Retinal pigment epithelial cell (primary cell): ENCODE measurements around the gene GALNT15.

ENCODE experiments used
- DNase-seq: peaks from one replicate; pipeline ENCODE4 v3.0.0-alpha.2; 2010; ENCODE audit warnings: low read depth
- H3K4me3 ChIP-seq: 2 replicates; pipeline ENCODE4 v1.5.1; 2011; ENCODE audit warnings: mild to moderate bottlenecking, low read length, control low read depth, moderate library complexity
- TF ChIP-seq, protein P1 (sequence below): conservative IDR thresholded peaks from 2 replicates; pipeline ENCODE4 v1.5.1; 2011; ENCODE audit warnings: low read depth, low read length, control low read depth, inconsistent platforms

Gene GALNT15

DNA sequence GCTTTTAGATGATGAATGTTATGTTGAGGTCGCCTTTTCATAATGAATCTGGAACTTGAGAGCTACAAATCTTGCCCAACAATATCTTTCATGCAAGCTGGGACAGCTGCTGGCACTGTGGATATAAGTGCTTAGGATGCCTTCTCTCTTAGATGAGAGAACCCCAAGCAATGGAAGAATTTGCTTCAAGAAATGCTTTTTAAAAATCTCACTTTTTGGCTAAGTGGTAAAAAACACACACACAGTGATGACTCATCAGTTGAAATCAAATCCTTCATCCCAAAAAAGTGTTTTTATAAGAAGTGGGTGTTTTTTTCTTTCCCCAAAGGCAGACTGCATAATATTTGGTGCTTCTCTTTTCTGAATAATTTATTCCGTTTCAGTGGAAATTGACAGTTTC lies 38.4 kb upstream of the GALNT15 start:
- TF ChIP-seq, protein P1, sequence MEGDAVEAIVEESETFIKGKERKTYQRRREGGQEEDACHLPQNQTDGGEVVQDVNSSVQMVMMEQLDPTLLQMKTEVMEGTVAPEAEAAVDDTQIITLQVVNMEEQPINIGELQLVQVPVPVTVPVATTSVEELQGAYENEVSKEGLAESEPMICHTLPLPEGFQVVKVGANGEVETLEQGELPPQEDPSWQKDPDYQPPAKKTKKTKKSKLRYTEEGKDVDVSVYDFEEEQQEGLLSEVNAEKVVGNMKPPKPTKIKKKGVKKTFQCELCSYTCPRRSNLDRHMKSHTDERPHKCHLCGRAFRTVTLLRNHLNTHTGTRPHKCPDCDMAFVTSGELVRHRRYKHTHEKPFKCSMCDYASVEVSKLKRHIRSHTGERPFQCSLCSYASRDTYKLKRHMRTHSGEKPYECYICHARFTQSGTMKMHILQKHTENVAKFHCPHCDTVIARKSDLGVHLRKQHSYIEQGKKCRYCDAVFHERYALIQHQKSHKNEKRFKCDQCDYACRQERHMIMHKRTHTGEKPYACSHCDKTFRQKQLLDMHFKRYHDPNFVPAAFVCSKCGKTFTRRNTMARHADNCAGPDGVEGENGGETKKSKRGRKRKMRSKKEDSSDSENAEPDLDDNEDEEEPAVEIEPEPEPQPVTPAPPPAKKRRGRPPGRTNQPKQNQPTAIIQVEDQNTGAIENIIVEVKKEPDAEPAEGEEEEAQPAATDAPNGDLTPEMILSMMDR, result no peak
- DNase-seq, result no peak
- no peak overlapping the region for H3K4me3 ChIP-seq

DNA sequence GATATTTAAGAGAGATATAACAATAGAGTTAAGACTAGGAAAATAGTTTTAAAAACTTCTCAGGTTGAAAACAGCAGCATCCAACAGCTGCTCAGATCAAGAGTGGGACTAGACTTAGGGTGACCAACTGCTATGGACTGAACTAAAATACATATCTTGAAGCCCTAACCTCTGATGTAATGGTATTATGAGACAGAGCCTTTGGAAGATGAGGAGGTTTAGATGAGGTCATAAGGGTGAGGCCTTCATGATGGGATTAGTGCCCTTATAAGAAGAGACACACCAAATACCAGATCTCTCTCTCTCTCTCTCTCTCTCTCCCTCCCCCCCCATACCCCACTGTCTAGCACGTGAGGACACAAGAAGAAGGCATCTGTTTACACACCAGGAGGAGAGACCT lies 37.4 kb upstream of the GALNT15 start:
- DNase-seq, result no peak
- TF ChIP-seq, protein P1, result no peak
- no peak overlapping the region for H3K4me3 ChIP-seq

DNA sequence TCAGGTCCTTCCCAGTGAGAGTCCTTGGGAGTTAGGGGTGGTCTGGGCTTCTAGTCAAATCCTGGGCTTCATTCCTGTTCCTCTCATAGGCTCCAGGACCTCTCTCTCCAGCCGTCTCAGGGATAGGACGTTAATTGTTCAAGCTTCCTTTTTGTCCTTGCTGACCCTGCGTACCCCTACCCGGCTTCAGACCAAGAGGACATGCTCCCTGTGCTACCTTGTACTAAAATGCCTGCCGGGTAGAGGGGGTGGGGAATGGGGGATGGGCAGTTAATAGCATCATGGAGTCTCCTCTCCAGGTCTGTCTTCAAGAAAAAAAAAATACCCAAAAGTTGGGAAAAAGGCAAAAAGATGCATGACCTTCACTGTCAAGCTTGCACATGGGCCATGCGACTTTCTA lies 36.5 kb upstream of the GALNT15 start:
- DNase-seq, result no peak
- TF ChIP-seq, protein P1, result no peak
- H3K4me3 ChIP-seq, result no peak overlapping the region

DNA sequence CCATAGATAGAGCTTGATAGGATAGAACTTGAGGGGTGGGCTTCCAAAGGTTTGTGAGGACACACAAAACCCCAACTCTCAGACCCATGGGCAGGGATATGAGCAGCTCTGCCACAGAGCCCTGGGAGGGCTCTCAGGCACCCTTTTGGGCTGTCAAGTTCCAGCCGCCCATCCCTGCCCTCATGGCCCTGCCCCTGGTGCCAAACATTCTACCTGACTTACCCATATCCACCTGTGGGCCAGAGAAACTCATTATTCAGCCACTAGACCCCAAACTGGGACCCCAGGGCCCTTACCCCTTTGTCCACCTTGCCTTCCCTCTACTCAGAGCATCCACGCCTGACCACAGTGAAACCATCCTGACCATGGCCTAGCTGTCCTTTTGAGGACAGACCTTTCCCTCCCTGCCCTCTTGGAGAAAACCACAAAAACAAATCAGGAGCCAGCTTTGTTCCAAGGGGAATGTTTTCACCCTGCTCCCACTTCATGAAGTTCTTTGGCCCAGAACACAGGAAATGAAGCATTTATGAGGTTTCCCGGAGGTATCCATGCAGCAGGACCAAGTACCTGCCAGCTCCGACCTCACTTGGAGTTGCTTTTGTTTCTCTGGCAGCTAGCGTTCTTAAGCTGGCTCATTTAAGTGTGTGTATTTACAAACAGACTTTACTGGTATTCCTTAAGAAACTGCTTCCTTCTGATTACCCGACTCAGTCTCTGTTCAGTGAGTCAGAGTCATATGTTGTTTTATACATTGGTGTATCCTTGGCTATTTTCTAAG lies 34.2 kb upstream of the GALNT15 start:
- DNase-seq, result peak; percentile 80
- no peak overlapping the region for H3K4me3 ChIP-seq
- TF ChIP-seq, protein P1, result no peak

DNA sequence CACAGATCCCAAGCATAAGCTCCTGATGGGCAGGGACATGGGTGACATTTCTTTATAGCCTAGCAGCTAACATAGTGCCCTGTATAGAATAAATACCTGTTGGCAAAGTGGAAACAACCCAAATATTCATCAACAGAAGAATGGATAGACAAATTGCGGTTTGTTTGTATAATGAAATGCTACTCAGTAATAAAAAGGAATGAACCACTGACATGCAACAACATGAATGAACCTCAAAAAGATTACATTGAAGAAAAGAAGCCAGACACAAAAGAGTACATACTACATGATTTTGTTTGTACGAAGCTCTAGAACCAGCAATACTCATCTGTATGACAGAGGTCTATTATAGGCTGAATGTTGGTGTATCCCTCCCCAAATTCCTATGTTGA lies 33.6 kb upstream of the GALNT15 start:
- TF ChIP-seq, protein P1, result no peak
- H3K4me3 ChIP-seq, result no peak overlapping the region
- DNase-seq, result no peak

DNA sequence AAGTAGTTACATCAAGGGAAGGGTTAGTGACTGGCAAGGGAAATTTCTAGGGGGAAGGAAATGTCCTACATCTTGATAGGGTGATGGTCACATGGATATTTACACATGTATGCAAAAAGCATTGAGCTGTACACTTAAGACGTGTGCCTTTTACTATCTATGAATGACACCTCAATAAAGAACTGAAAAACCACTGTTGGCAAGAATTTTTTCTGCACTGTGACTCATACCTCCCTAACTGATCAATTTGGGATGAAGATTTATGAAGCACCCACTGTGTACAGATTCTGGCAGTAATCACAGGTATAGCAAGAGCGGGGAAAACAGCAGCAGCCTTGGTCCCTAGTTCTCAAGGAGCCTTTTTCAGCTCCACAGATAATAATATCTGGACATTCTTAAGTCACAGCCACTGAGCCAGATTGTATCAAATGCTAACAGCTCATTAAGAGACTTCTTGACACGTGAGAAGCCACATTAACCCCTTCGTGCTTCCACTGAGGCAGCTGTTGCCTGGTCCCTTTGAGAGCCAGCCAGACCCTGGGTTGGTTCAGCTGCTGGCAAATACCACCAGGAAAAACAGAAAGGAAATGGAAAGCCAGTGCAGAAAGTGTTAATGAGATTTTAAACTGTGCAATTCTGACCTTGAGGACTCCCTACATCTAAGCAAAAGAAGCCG lies 32.0 kb upstream of the GALNT15 start:
- H3K4me3 ChIP-seq, result no peak overlapping the region
- TF ChIP-seq, protein P1, result no peak
- no peak for DNase-seq
